DMS53 (cell line): ENCODE data around the gene KRT23.
A peak's percentile ranks its signal among the peaks of the same experiment; 100 is the strongest.
"Not testable (repeated sequence)": the region's sequence is repeated elsewhere in the genome, so short reads cannot be mapped to it uniquely, and the experiment has no call there.

Experiments
- DNase-seq: peaks from one replicate; lab custom pipeline; 2025; lab: John Stamatoyannopoulos, UW

KRT23 gene

DNA sequence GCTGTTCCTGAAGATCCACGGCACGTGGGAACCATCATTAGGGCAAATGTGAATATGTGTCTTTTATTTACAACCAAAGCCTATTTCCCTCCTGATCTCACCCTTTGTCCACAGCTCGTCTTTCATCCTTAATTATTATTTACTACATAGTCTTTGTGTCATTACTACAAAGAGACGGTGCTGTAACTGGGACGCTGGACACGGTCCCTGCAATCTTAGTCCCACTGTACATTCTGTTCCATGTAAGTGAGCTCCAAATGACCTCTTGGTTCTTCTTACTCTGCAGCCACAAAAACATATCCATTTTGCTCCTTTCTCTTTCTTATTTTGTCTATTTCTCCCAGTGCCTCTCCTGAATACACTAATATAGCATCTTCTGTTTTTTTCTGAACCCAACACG lies 12.7 kb upstream of the KRT23 start:
- DNase-seq = no peak

DNA sequence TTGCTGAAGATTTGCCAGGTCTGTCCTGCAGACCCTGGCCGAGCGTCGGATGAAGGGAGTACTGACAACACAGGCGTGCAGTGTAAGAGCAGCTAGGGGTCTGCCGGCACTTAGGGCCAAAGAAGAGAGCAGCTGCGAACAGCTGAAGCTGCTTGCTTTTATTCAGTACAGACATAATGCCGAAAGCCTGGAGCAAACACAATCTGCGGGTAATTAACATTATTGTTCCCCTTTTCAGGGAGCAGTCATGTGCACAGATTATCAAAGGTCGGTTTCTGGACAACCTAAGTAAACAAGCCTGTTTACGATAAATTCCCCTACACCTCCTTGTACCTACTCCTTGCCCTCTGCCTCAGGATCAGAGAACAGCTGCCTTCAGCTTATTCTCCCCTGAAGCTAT lies 12.0 kb upstream of the KRT23 start:
- DNase-seq = peak; percentile 13

DNA sequence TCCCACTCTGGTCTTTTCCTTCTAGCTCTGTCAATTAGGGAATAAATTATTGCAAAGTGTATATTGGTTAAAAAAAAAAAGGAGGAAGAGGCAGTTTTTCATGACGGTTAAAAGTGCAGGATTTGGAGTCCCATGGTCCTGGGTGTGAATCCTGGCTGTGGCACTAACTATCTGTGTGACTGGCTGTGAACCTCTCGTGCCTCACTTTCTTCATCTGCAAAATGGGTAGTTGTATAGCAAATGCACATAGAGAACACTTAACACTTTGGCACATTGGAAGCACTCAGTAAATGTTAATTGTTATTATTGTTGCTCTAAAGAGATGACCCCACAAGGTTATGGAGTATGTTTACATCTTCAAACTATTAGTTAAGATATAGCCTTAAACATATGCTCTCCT lies 10.5 kb upstream of the KRT23 start:
- no peak for DNase-seq

DNA sequence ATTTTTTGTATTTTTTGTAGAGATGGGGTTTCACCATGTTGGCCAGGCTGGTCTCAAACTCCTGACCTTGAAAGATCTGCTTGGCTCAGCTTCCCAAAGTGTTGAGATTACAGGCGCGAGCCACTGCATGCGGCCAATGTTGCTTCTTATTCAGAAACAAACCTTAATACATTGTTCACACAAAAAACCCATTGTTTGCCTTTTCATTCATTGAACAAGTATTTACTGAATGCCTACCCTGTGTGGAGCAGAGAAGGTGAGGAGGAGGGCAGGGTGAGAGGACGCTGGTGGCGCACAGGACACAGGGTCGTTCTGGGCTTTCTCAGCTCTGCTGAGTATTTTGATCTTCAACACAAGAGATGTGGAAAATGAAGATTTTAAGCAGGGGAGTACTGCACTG lies 8.0 kb upstream of the KRT23 start:
- DNase-seq = no peak

DNA sequence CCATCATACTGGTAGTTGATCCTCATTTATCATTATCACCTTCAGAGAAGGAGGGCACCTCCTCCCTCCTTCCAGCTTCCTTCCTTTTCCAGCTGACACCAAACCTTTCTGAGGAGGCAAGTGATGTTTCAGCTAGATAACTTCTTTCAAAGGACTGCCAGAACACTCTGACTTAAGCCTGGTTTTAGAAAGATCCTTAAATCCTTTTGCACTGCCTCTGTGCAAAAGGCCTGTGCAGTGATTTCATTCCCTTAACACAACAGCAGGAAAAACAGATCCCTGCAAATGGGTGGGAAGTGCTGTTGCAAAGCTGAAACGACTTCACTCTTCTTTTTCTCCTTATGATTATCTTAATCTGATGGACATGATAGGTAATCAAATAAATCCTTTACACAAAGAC lies 7.1 kb upstream of the KRT23 start:
- no peak for DNase-seq

DNA sequence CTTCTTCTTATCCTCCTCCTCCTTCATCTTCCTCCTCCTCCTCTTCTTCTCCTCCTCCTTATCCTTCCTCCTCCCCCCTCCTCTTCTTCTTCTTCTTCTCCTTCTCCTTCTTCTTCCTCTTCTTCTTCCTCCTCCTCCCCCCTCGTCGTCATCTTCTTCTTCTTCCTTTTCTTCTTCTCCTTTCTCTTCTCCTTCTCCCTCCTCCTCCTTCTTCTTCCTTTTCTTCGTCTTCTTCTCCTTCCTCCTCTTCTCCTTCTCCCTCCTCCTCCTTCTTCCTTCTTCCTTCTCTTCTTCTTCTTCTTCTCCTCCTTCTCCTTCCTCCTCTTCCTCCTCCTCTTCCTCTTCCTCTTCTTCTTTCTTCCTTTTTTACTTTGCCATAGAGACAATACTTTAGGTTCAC lies 5.1 kb upstream of the KRT23 start:
- no peak for DNase-seq

DNA sequence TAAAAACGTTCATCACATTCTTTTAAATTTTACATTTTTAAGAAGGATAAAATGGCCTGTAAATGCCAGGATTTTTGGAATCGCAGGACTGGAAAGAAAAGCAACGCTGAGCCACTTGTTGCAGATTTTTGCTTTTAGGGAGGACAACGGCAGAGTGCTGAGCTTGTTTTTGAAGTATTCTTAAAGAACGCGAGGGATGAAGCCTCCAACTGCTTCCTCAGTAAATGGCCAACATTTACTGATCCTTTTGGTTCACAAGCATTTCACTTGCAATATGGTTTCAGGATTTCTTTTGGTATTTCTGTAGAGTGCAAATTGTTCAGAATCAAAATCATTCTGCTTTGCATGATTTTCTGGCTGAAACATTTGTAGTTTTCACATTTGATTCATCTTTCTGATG lies 2.8 kb upstream of the KRT23 start:
- DNase-seq = no peak

DNA sequence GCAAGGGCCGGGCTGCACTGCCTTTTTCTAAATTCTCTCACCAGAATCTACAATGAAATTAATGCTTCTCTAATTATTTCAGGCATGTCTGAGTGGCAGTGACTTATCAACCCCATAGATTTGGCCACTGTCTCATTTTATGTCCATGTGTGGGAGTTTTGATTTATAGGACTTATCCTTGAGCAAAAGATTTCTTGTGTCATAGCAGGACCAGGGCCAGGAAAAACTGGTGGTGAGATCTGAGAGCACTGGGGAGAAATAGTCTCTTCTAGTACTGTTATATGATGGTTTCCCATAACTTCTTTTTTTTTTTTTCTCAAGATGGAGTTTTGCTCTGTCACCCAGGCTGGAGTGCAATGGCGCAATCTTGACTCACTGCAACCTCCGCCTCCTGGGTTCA lies 1.5 kb upstream of the KRT23 start:
- DNase-seq = no peak

DNA sequence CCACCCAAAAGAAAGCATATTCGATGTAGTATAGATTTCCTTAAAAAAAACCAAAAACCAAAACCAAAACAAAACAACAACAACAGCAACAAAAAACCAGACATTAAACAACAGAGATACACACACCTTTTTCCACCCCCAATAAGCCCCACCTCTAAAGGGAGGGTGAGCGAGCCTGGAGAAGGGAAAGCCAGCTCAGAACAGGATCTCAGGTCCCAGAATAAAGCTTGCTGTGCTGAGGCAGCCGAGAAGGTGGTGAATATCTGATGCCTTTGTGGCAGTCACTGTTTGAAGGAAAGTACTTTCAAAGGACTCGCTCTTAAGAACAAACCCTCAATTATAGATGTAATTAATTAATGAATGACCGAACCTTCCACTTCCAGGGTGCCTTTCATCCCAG lies 470 bp downstream of the KRT23 start:
- no peak for DNase-seq

DNA sequence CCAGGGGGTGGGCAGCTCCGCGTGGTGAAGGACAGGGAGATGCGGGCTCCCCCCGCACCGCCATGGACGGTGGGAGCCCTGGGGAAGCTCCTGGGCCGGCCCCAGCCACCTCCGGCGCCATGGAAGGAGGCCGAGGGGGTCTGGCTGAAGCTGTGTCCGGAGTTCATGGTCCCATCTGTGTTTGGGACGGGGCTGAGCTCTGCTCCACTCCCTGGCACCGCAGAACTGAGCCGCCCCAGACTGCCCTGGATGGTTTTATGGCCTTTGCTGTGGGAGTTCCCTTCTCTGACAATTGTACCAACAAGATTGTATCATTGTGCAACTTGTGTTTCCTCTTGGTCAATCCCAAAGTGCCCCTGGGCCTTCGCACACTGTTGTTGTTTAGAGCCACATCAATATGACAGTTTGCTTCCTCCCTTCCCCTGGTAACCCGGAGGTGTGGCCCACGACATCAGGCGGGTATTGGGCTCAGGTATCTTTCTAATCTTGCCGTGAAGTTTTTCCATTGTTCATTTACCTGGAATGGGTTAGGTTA lies 942 bp downstream of the KRT23 start:
- DNase-seq = no peak

DNA sequence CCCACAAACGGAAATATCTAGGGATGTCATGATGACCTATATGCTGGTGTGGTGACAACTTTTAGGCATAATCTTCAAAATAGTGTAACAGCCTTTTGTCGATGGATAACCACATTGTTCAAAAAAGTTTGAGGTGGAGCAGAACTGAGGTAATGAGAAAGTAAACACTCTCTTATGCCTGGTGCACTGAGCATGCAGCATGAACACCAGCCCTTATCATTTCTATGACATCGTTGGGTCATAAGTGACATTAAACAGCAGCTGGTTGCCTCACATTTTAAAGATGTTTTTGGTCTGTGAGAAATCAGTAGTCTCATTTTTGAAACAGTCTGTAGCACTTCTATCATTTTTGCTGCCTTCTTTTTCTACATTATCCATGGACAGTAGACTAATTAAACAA lies 1.8 kb downstream of the KRT23 start:
- DNase-seq = peak; percentile 9

DNA sequence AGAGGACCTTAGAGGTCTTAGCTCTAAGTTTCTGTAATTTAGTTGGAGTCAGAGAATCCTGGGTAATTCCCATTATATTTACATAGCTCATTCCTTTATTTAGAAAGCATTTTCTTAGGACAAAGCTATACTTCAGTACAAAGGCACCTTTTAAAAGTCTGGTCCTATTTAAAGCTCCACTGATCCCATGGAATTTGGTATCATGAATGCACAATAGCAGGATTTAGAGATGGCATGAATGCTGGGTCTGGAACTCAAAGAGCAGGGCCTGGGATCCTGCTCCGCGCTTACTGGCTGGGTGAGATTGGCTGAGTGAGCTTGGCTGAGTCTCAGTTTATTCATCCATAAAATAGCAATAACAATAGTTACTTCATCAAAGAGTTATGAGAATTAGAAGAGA lies 4.8 kb downstream of the KRT23 start:
- no peak for DNase-seq

DNA sequence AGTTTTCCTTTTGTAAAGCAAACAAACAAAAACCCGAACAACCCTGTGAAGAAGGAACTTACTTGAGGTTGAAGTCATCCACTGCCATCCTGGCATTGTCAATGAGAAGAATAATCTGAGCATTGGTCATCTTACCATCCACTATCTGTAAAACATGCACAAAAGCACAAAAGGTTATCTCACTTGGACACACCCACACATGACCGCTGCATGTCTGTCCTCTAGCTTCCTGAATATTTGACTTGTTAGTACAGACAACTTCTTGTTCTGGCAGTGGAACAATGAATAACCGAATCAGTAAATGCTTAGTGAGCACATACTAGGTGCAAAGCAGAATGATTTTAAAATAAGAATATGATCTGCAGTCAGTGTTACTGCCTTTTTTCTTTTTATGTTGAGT lies 6.1 kb downstream of the KRT23 start:
- DNase-seq = no peak

DNA sequence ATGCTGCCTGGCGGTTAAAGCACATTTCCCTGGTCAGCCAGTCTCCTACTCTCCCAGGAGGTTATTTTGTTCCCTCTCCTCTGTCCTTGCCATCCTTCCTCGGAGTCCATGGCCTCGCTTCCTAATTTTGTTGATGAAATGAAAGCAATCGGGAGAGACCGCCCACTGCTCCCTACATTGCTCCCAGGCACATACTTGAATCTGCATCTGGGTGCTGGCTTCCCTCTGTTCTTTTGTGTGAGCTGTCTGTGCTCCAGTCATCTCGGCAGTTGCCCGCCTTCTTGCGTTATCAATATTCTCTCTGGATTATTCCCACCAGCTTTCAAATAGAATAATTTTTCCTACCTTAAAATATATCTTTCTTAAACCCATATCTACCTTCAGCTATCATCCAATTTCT lies 11.1 kb downstream of the KRT23 start:
- DNase-seq = no peak

DNA sequence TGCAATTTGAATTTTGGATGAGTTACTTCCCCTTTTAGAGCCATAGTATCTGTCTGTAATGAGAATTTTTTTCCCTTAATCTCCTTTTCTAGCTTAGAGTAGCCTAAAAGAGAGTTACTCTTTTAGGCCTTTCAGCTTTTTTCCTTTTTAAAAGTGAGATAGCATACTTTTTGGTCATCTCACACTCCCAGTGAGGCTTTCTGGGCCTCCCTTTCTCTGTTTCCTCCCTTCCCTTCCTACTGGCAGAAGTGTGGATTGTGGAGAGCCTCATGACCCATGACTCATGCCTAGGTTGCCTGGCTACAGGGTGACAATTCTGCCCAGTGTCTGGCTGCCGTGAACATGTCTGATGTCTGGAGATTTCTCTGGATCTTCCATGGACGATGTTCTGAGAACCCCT lies 15.2 kb downstream of the KRT23 start:
- DNase-seq = peak; percentile 90

DNA sequence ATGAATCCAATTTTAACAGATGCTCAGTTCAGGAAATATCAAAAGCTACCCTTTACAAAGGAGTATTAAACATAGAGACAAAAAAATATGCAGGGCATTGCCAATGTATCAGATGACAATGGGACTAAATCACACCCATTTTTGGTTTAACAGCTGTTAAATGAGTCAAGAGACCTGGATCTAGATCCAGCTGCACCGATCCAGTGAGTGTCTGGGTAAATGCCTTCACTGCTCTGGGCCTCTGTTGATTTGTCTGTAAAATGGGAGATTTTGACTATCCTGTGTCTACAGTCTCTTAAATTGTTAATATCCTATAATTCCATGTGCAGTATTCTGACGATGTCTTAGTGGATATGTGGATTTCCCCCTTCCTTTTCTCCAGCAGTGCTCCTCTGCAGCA lies 16.4 kb downstream of the KRT23 start:
- no peak for DNase-seq

DNA sequence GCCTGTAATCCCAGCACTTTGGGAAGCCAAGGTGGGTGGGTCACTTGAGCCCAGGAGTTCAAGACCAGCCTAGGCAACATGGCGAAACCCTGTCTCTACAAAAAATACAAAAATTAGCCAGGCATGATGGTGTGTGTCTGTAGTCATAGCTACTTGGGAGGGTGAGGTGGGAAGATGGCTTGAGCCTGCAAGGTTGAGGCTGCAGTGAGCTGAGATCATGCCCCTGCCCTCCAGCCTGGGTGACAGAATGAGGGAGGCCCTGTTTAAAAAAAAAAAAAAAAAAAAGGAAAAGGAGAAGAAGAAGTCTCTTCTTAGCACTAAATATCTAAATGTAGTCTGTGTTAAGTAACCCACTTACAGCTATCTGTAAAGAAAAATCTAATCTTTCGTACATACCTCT lies 20.3 kb downstream of the KRT23 start:
- not testable (repeated sequence) for DNase-seq

DNA sequence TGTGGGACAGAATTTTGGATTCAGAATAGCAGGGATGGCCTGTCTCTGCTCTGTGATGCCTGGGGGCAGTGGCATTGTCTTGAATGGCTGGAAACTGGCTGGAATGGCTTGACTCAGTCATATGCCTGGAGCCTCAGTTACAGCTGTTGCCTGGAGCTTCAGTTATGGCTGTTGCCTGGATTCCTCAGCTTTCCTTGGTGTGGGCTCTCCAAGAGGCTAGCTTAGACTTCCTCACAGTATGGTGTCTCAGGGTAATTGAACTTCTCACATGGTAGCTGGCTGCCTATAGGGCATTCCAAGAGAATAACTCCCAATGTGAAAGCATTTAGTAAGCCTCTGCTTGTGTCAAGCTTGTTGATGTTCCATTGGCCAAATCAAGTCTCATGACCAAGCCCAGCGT lies 21.1 kb downstream of the KRT23 start:
- no peak for DNase-seq

DNA sequence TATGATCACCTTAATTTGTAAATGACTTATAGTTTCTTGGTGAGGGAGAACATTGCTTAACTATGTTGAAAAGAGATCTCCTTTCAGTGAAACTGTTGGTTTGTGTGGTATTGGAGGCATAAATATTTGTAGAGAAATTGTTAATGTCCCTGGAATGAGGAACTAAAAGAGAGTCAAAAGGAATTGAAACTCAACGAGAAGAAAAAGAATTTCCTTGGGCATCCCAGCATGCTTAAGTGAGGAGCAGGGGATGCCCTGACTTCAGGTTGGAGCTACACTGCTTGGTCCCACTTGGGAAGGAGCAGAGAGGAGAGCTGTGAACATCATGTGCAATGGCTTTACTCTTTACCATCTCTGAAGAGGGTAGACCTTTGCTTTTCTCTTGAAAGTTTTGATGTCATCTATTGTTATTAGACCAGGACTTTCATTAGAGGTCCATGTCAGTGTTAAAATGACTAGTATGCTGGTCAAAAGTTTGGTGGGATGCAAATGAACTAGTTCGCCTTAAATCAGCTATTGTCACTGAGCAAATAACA lies 21.7 kb downstream of the KRT23 start:
- no peak for DNase-seq

DNA sequence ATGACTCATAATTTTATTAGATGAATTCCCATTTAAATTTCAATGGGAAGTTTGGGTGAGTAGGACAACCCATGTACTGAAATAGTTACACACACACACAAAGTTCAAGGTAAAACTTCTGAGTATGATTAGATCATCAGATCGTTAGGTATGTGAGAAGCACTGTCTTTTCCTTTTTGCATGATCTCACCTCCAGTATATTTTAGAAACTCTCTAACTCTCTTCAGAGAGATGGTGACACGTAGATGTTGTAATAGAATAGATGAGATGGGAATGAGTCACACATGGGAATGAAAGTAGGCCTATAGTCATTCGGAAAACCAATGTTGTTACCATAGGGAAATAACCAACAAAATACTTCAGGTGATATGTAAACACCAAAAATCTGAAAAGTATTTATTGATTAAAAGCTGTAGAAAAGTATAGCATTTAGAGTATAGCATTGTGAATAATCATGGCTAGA lies 22.2 kb downstream of the KRT23 start:
- peak; percentile 70 for DNase-seq

DNA sequence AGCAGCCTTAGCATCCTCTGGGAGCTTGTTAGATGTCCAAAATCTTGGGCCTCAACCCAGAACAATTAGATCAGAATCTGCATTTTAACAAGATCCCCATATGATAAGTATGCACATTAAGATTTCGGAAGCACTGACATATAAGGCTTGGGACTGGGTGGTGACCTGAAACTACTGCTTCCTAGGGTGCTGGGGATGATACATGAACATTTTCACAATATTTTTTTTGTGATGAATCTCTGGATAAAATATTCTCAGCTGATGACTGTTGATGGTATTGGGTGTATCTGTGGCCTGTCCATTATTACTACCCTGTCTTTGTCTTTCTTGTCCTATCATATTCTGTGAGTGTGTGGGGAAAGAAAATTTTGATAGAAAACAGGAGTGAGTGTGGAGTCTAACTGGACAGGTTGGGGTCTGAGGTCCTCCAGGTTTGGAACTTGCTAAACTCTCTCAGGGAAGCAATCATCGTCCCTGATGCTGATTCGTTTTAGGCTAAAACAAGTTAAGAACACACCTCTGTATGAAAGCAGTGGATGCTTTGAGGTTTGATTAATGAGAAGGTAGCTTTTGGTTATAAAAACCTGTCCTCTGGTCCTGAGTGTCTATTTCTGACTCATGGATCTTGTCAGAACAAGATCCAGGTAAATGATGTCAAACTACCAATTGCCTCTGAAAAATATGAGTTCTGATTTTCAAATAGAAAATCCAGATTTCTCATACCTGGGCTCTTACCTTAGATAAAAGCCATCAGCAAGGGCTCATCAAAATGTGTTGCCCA lies 23.2 kb downstream of the KRT23 start:
- no peak for DNase-seq

DNA sequence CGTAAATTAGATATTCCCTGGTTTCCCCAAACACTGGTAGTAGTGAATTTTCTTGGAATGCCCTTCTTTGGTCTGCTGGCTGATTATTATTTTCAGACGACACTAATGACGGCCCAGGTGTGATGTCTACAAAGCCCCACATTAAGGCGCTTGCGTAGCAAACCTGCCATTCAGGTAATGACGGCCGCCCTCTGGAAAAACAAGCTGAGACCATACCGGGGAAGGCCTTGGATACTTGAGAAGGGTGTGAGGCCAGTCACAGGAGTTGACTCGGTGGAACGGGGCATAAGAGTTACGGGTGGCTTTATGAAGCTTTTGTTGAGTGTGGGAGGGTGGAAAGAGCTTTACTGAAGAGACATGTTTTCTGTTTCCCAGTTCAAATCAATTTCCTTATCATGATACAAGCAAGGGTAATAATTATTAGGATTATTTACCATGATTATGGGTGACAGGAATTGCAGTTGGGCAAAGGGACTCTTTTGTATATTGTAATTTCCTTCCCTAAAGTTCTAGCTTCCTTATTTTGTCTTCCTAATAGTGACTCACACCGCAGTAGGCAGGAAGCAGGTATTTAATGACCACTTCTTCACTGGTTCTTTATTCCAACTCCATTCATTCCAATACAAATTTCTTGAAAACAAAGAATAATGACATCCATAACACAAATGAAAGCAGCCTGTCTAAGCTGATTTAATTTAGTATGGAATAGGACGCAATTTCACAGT lies 24.8 kb downstream of the KRT23 start:
- DNase-seq = no peak

DNA sequence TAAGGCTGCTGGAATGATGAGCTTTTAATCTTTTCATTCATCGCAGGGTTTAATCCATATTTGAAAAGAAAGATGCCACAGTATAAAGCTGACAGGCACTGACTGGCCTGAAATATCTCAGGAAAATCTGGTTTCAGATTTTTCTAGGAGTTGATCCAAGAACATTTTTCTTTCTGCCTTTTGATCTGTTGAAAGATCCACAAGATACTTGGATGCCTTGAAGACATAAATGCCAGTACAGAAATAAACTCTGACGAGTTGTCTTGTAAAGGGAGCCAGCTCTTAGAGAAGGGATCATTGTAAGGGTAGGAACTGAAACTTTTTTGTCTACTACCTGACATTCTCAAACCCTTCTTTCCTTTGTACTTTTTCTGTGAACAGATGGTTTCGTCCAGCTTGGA lies 27.0 kb downstream of the KRT23 start:
- no peak for DNase-seq
